RWPE2 (cell line): Measurements from ENCODE around the gene COASY.

Experiments
- ATAC-seq: fragments of 200-7000 bp; cut with Tn5 transposase; 3 replicates; pipeline ENCODE4 v1.9.1; 2021; ENCODE audit warnings: low read depth
- DNase-seq: peaks from one replicate; pipeline ENCODE4 v3.0.0-alpha.2; 2020; ENCODE audit warnings: low spot score
- H3K27ac ChIP-seq: fragments of 450-650 bp; 2 replicates; pipeline ENCODE4 v1.5.1; 2017; ENCODE audit warnings: mild to moderate bottlenecking; ENCODE audit not compliant: poor library complexity, severe bottlenecking
- H3K27me3 ChIP-seq: fragments of 250-450 bp; sonication (Bioruptor Pico); 2 replicates; pipeline ENCODE4 v1.5.1; 2021; ENCODE audit warnings: mild to moderate bottlenecking, moderate library complexity; ENCODE audit not compliant: insufficient read depth, poor library complexity, severe bottlenecking
- H3K36me3 ChIP-seq: fragments of 250-450 bp; sonication (Bioruptor Pico); 2 replicates; pipeline ENCODE4 v1.5.1; 2020; ENCODE audit warnings: low read depth, mild to moderate bottlenecking, moderate library complexity
- H3K4me1 ChIP-seq: fragments of 250-450 bp; sonication (Bioruptor Pico); 2 replicates; pipeline ENCODE4 v1.5.1; 2021; ENCODE audit warnings: mild to moderate bottlenecking, moderate library complexity; ENCODE audit not compliant: insufficient read depth, poor library complexity, severe bottlenecking
- H3K4me3 ChIP-seq: fragments of 250-450 bp; sonication (Bioruptor Pico); 2 replicates; pipeline ENCODE4 v1.5.1; 2021; ENCODE audit warnings: mild to moderate bottlenecking, moderate library complexity; ENCODE audit not compliant: severe bottlenecking
- H3K9me3 ChIP-seq: fragments of 250-450 bp; sonication (Bioruptor Pico); 2 replicates; pipeline ENCODE4 v1.5.1; 2021; ENCODE audit warnings: mild to moderate bottlenecking, moderate library complexity; ENCODE audit not compliant: severe bottlenecking
- CTCF ChIP-seq: fragments of 450-650 bp; IDR thresholded peaks from one replicate; pipeline ENCODE4 v1.5.1; 2017; ENCODE audit warnings: mild to moderate bottlenecking, moderate library complexity; ENCODE audit not compliant: poor library complexity, severe bottlenecking

Gene COASY

GRCh38 chr17:42612013-42612412, 50.1 kb downstream of the COASY start:
- no peak overlapping the region for H3K4me3 ChIP-seq
- H3K9me3 ChIP-seq = no peaks in the 10 kb centered on the region
- no peak overlapping the region for H3K27ac ChIP-seq
- no peak for DNase-seq
- no peak for ATAC-seq
- no peak for TF ChIP-seq CTCF
- H3K4me1 ChIP-seq = peaks cover 3% of the 10 kb centered on the region
- H3K36me3 ChIP-seq = peaks cover 47% of the 10 kb centered on the region
- no peaks in the 10 kb centered on the region for H3K27me3 ChIP-seq

- Histone ChIP-seq H3K27ac (no peak overlapping the region), H3K4me3 (no peak overlapping the region), H3K27me3 (no peaks in the 10 kb centered on the region), H3K36me3 (peaks cover 47% of the 10 kb centered on the region), H3K4me1 (peaks cover 6% of the 10 kb centered on the region), H3K9me3 (no peaks in the 10 kb centered on the region)
- no peak for ATAC-seq
- TF ChIP-seq CTCF = no peak
- DNase-seq = no peak
These were observed 51.8 kb downstream of the COASY start for GRCh38 chr17:42613699-42614295.
